SK-N-SH treated with all-trans-retinoic acid at 6 μM for 48 hours (cell line): ENCODE measurements around the gene ACTN4.

ENCODE experiments used
- ATAC-seq: fragments of 200-7000 bp; cut with Tn5 transposase; 3 replicates; pipeline ENCODE4 v1.9.1; 2020; ENCODE audit warnings: mild to moderate bottlenecking, moderate library complexity
- ARNTL ChIP-seq: fragments of 450-650 bp; formaldehyde crosslinking; IDR thresholded peaks from 2 replicates; pipeline ENCODE4 v1.5.0; 2020; ENCODE audit warnings: low read depth, mild to moderate bottlenecking, moderate library complexity, borderline replicate concordance
- BACH2 ChIP-seq: fragments of 250-450 bp; sonication (Bioruptor Pico); IDR thresholded peaks from 2 replicates; pipeline ENCODE4 v1.9.0; 2021; ENCODE audit warnings: mild to moderate bottlenecking, borderline replicate concordance
- CSDC2 ChIP-seq: fragments of 250-450 bp; sonication (Bioruptor Pico); IDR thresholded peaks from 2 replicates; pipeline ENCODE4 v1.5.0; 2020; ENCODE audit warnings: mild to moderate bottlenecking, moderate library complexity
- GLIS3 ChIP-seq: fragments of 250-450 bp; sonication (Bioruptor Pico); IDR thresholded peaks from 2 replicates; pipeline ENCODE4 v1.5.0; 2020; ENCODE audit warnings: mild to moderate bottlenecking, moderate library complexity
- ISL1 ChIP-seq: fragments of 250-450 bp; sonication (Bioruptor Pico); IDR thresholded peaks from 2 replicates; pipeline ENCODE4 v2.1.2; 2022; ENCODE audit warnings: mild to moderate bottlenecking, moderate library complexity
- OSR1 ChIP-seq: fragments of 250-450 bp; sonication (Bioruptor Pico); IDR thresholded peaks from 2 replicates; pipeline ENCODE4 v1.8.0; 2022; ENCODE audit warnings: moderate library complexity, mild to moderate bottlenecking, inconsistent platforms
- PPARA ChIP-seq: fragments of 250-450 bp; sonication (Bioruptor Pico); IDR thresholded peaks from 2 replicates; pipeline ENCODE4 v1.5.0; 2020; ENCODE audit warnings: mild to moderate bottlenecking, borderline replicate concordance
- RARB ChIP-seq: fragments of 250-450 bp; sonication (Bioruptor Pico); IDR thresholded peaks from 2 replicates; pipeline ENCODE4 v1.8.0; 2021; ENCODE audit warnings: mild to moderate bottlenecking, moderate library complexity
- SNAI2 ChIP-seq: fragments of 250-450 bp; sonication (Bioruptor Pico); IDR thresholded peaks from 2 replicates; pipeline ENCODE4 v1.5.0; 2020; ENCODE audit warnings: mild to moderate bottlenecking, moderate library complexity
- TCF4 ChIP-seq: fragments of 250-450 bp; sonication (Bioruptor Pico); IDR thresholded peaks from 2 replicates; pipeline ENCODE4 v1.8.0; 2021; ENCODE audit warnings: mild to moderate bottlenecking, moderate library complexity, borderline replicate concordance
- TOX ChIP-seq: fragments of 250-450 bp; sonication (Bioruptor Pico); IDR thresholded peaks from 2 replicates; pipeline ENCODE4 v1.8.0; 2021; ENCODE audit warnings: mild to moderate bottlenecking, moderate library complexity, borderline replicate concordance
- TSHZ2 ChIP-seq: fragments of 250-450 bp; sonication (Bioruptor Pico); IDR thresholded peaks from 2 replicates; pipeline ENCODE4 v1.5.0; 2020; ENCODE audit warnings: mild to moderate bottlenecking, moderate library complexity
- ZC3H10 ChIP-seq: fragments of 250-450 bp; sonication (Bioruptor Pico); IDR thresholded peaks from 2 replicates; pipeline ENCODE4 v1.5.1; 2021; ENCODE audit warnings: mild to moderate bottlenecking, moderate library complexity
- ZFP3 ChIP-seq: fragments of 250-450 bp; sonication (Bioruptor Pico); IDR thresholded peaks from 2 replicates; pipeline ENCODE4 v1.5.0; 2020; ENCODE audit warnings: mild to moderate bottlenecking, moderate library complexity
- ZFP30 ChIP-seq: fragments of 450-650 bp; formaldehyde crosslinking; IDR thresholded peaks from 2 replicates; pipeline ENCODE4 v1.5.0; 2022; ENCODE audit warnings: mild to moderate bottlenecking, moderate library complexity
- ZNF565 ChIP-seq: fragments of 450-650 bp; formaldehyde crosslinking; conservative IDR thresholded peaks from 2 replicates; pipeline ENCODE4 v1.5.0; 2020; ENCODE audit warnings: low read depth, mild to moderate bottlenecking, moderate library complexity
- ZNF8 ChIP-seq: fragments of 450-650 bp; formaldehyde crosslinking; IDR thresholded peaks from 2 replicates; pipeline ENCODE4 v1.5.0; 2020; ENCODE audit warnings: mild to moderate bottlenecking, moderate library complexity
- TF ChIP-seq, protein P1 (sequence below): fragments of 250-450 bp; sonication (Bioruptor Pico); IDR thresholded peaks from 2 replicates; pipeline ENCODE4 v1.5.1; 2020; ENCODE audit warnings: low read depth, mild to moderate bottlenecking, moderate library complexity
- TF ChIP-seq, protein P2 (sequence below): fragments of 250-450 bp; sonication (Bioruptor Pico); IDR thresholded peaks from 2 replicates; pipeline ENCODE4 v1.8.0; 2020; ENCODE audit warnings: mild to moderate bottlenecking, moderate library complexity, borderline replicate concordance
- TF ChIP-seq, protein P3 (sequence below): fragments of 250-450 bp; sonication (Bioruptor Pico); IDR thresholded peaks from 2 replicates; pipeline ENCODE4 v1.8.0; 2021; ENCODE audit warnings: low read depth, mild to moderate bottlenecking, moderate library complexity, borderline replicate concordance

Gene ACTN4

DNA sequence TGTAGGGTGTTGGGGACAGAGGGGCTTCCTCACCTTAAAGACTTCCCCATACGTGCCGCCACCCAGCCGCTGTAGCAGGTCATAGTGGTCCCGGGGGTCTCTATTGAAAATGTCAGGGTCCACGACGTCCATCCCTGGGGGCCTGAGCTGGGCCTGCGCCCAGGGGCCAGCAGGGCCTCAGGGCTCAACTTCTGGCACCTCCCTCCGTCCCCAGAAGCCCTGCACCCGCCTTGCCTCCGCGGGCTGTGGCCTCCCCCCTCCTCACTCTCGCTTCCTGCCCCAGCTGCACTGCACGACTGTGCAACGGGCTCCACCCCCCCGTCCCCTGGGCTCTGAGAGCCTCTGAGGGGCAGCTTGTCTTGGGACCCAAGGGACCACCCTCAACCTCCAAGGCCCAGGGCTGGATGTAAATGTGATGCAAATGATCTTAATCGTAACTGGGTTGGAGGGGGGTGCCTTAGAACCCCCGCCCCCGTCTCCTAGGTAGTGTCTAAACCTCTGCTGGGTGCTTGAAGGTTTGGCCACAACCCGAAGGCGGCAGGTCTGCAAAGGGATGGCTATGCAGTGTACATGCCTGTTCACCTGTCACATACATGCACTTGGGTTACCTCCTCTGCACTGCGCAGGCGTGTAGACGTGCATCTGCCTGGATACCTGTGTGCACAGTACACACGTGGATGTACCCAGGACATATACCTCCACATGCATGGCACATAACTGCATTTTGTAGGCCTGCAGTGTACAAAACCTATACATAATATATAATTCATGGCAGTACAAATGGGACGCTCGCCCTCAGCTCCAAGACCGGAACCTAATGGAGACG, 29.5 kb upstream of the ACTN4 start, which contains the start of gene MAP4K1:
MAP4K1 (minus strand) TSS at position 190 of the 826 bp plus-strand sequence; CDS start at position 132, 58 bp downstream.
- TF ChIP-seq TCF4 (no peak), ZFP30 (CRISPR knock-in tag) (no peak), GLIS3 (CRISPR knock-in tag) (no peak), TOX (no peak), ZNF8 (CRISPR knock-in tag) (no peak), BACH2 (CRISPR knock-in tag) (no peak), ISL1 (CRISPR knock-in tag) (no peak), RARB (CRISPR knock-in tag) (no peak), ARNTL (CRISPR knock-in tag) (no peak)
- TF ChIP-seq, protein P1, sequence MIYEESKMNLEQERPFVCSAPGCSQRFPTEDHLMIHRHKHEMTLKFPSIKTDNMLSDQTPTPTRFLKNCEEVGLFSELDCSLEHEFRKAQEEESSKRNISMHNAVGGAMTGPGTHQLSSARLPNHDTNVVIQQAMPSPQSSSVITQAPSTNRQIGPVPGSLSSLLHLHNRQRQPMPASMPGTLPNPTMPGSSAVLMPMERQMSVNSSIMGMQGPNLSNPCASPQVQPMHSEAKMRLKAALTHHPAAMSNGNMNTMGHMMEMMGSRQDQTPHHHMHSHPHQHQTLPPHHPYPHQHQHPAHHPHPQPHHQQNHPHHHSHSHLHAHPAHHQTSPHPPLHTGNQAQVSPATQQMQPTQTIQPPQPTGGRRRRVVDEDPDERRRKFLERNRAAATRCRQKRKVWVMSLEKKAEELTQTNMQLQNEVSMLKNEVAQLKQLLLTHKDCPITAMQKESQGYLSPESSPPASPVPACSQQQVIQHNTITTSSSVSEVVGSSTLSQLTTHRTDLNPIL (CRISPR knock-in tag) = no peak
- TF ChIP-seq, all 23 proteins: peak for 0
- no peak; the same call in 2 of the 3 replicates for ATAC-seq

DNA sequence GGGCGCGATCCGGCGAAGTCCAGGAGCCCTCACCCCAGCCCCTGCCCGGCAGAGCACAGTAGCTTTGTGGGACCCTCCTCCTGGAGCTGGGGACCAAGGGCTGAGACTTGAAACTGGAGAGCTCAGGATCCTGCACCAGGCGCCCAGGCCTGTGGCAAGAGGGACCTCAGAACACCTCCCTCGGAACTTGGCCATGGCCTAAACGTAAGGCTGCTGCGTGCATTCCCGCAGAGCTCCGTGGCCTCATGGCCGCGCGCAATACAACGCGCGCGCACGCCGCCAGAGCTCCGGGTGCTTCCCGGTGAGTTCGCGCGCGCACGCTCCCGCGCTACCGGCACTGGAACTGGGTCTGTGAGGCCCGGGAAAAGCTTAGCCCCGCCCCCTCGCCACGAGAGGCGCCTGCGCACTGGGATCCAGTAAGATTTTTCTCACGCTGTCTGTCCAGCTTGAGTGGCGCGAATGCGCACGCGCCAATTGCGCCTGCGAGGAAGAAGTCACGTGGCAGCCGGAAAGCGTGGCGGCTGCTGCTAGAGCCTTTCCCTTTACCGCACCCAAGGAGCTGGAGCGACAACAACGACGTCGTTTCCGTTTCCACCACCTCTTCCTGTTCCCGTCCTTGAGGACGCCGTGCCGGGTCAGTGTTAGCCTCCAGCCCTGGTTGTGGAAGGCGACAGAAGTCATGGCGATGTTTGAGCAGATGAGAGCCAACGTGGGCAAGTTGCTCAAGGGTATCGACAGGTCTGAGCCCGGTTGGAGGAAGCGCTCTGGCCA, 28.7 kb upstream of the ACTN4 start, which contains the start of gene EIF3K:
EIF3K (plus strand) TSS at position 599 of the 771 bp plus-strand sequence; CDS start at position 680, 81 bp downstream.
- peak; percentile 95 for ATAC-seq
- TF ChIP-seq CSDC2 (CRISPR knock-in tag) = 0 out of 2 replicates have a peak, but pooled peaks have one; percentile 29
- 0 out of 2 replicates have a peak, but pooled peaks have one; percentile 41 for TF ChIP-seq SNAI2 (CRISPR knock-in tag)
- TF ChIP-seq ZFP3 = peak; percentile 60; the same call in 1 of the 2 replicates
- no peak for TF ChIP-seq PPARA
- 0 out of 2 replicates have a peak, but pooled peaks have one; percentile 45 for TF ChIP-seq TSHZ2 (CRISPR knock-in tag)
- TF ChIP-seq, all 23 proteins: peak for 4

GRCh38 chr19:38619361-38620174, 27.9 kb upstream of the ACTN4 start:
- no peak for TF ChIP-seq ZNF565 (CRISPR knock-in tag)
- TF ChIP-seq TOX = no peak
- TF ChIP-seq ZFP3 = no peak
- no peak for TF ChIP-seq PPARA
- TF ChIP-seq ZC3H10 (CRISPR knock-in tag) = no peak
- peak; percentile 48; the same call in 2 of the 3 replicates for ATAC-seq

- no peak for TF ChIP-seq ARNTL (CRISPR knock-in tag)
- TF ChIP-seq ZFP3 = no peak
- TF ChIP-seq OSR1 (CRISPR knock-in tag) = no peak
- TF ChIP-seq, protein P2, sequence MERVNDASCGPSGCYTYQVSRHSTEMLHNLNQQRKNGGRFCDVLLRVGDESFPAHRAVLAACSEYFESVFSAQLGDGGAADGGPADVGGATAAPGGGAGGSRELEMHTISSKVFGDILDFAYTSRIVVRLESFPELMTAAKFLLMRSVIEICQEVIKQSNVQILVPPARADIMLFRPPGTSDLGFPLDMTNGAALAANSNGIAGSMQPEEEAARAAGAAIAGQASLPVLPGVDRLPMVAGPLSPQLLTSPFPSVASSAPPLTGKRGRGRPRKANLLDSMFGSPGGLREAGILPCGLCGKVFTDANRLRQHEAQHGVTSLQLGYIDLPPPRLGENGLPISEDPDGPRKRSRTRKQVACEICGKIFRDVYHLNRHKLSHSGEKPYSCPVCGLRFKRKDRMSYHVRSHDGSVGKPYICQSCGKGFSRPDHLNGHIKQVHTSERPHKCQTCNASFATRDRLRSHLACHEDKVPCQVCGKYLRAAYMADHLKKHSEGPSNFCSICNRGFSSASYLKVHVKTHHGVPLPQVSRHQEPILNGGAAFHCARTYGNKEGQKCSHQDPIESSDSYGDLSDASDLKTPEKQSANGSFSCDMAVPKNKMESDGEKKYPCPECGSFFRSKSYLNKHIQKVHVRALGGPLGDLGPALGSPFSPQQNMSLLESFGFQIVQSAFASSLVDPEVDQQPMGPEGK (CRISPR knock-in tag) = no peak
- TF ChIP-seq, protein P3, sequence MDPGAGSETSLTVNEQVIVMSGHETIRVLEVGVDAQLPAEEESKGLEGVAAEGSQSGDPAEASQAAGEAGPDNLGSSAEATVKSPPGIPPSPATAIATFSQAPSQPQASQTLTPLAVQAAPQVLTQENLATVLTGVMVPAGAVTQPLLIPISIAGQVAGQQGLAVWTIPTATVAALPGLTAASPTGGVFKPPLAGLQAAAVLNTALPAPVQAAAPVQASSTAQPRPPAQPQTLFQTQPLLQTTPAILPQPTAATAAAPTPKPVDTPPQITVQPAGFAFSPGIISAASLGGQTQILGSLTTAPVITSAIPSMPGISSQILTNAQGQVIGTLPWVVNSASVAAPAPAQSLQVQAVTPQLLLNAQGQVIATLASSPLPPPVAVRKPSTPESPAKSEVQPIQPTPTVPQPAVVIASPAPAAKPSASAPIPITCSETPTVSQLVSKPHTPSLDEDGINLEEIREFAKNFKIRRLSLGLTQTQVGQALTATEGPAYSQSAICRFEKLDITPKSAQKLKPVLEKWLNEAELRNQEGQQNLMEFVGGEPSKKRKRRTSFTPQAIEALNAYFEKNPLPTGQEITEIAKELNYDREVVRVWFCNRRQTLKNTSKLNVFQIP (CRISPR knock-in tag) = no peak
- TF ChIP-seq RARB (CRISPR knock-in tag) = no peak
- no peak for TF ChIP-seq TSHZ2 (CRISPR knock-in tag)
- no peak for TF ChIP-seq TCF4
- no peak for ATAC-seq
These were observed 22.6 kb upstream of the ACTN4 start for GRCh38 chr19:38624822-38625221.
